Measurements from ENCODE around the gene ARFGAP1. TPM values are rescaled to one million over a fixed set of nuclear protein-coding genes. Genes with fewer than 3 reads are reported as not detected.
A peak's percentile ranks its signal among the peaks of the same experiment; 100 is the strongest.

Gene ARFGAP1
- total and polyA plus RNA-seq, 2 of the 8 experiments (the other 6 are each of a cell fraction or from before 2014, with no cell fraction given) = 93.7 to 100 TPM

DNA sequence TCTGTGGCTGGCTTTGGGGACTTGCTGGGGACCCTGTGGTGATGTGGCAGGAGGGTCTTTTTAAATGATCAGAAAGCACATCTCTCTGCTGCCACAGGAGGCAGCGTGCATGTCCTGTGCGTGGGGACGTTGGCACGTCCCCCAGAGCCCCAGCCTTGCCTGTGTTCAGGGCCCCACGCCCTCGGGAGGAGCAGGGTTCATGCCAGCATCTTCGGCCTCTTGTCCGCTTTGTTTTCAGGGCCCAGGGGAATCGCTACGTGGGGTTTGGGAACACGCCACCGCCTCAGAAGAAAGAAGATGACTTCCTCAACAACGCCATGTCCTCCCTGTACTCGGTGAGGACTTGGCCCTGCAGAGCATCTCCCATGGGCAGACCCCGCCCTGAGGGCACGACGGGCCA lies 6.0 kb downstream of the ARFGAP1 start:
- peaks cover 14% of the 10 kb centered on the region for H3K79me1 ChIP-seq (ENCODE audit: low read depth, low read length)
- 93% methylated on average over 17 of the region's 17 CpGs; no CpG with 5 or more reads in 1 of the 2 experiments for WGBS, 2 experiments (ENCODE audit: extremely low coverage in 1 of 2, insufficient coverage in 1 of 2, insufficient read length in 1 of 2, insufficient replicate concordance in 2 of 2, low coverage in 1 of 2, low lambda C conversion rate in 2 of 2, missing lambda C conversion rate in 1 of 2)
- no peak overlapping the region for H2BK15ac ChIP-seq (ENCODE audit: low read length)
- DNase-seq (ENCODE audit: low read depth in 1 of 2, low spot score in 2 of 2) (no peak), FAIRE-seq (no peak)
- H3K4me2 ChIP-seq (ENCODE audit: insufficient read depth in 1 of 2, low read depth in 2 of 2, low read length in 2 of 2) = no peak overlapping the region
- H3K27me3 ChIP-seq (replicated peaks in 1 of 4; ENCODE audit: control insufficient read depth in 3 of 4, extremely low read depth in 1 of 4, insufficient read depth in 3 of 4, low read length in 3 of 4) = no peaks in the 10 kb centered on the region
- H3K14ac ChIP-seq (ENCODE audit: insufficient read length) = no peak overlapping the region
- H3K9me3 ChIP-seq (ENCODE audit: insufficient read depth in 2 of 2, low read depth in 1 of 2, low read length in 1 of 2) = no peaks in the 10 kb centered on the region
- peaks cover 19 to 40% of the 10 kb centered on the region in 2 experiments for H4K20me1 ChIP-seq (replicated peaks in 1 of 2; ENCODE audit: control insufficient read depth in 1 of 2, insufficient read depth in 2 of 2, low read length in 2 of 2)
- no peak overlapping the region for H2BK5ac ChIP-seq (ENCODE audit: low read depth, low read length)
- H4K8ac ChIP-seq (ENCODE audit: extremely low read depth, insufficient read depth, low read length) = no peak overlapping the region
- CTCF ChIA-PET (ENCODE audit: partially characterized antibody) = interaction anchor here (0.6 to 9.6 kb wide), 6 partner anchors 15 to 111 kb away, joined by 3 to 82 read pairs (median 6); no protein-coding TSS in a partner anchor
- H3K23me2 ChIP-seq (ENCODE audit: low read depth, low read length) = peaks cover 2% of the 10 kb centered on the region; the same call in 1 of the 2 replicates
- peaks cover 6 to 41% (median 25%) of the 10 kb centered on the region in 4 experiments for H3K36me3 ChIP-seq (ENCODE audit: control insufficient read depth in 2 of 4, insufficient read depth in 4 of 4, low read length in 3 of 4)
- H2BK20ac ChIP-seq (ENCODE audit: low read length) = no peak overlapping the region
- H3K4me3 ChIP-seq (ENCODE audit: extremely low read depth in 1 of 4, insufficient read depth in 2 of 4, low read depth in 3 of 4, low read length in 4 of 4) = no peak overlapping the region
- H4K5ac ChIP-seq (ENCODE audit: insufficient read length, low read depth, low read length) = no peak overlapping the region
- H3K79me2 ChIP-seq (ENCODE audit: control insufficient read depth in 1 of 2, insufficient read depth in 2 of 2, low read length in 2 of 2) = peaks cover 12 to 31% of the 10 kb centered on the region in 2 experiments
- H3K18ac ChIP-seq (ENCODE audit: extremely low read depth, low read length) = no peak overlapping the region
- POLR2A ChIA-PET (ENCODE audit: partially characterized antibody) = no interaction called here
- H2BK12ac ChIP-seq (ENCODE audit: low read depth, low read length) = no peak overlapping the region
- H2BK120ac ChIP-seq (replicated peaks; ENCODE audit: low read depth, low read length) = no peak overlapping the region
- H2AFZ ChIP-seq (ENCODE audit: low read length) = no peak overlapping the region
- no peak overlapping the region for H3K56ac ChIP-seq (replicated peaks; ENCODE audit: insufficient read length, low read depth, low read length)
- no peak overlapping the region for H3K4ac ChIP-seq (replicated peaks; ENCODE audit: insufficient read length, low read depth, low read length)
- H3K9ac ChIP-seq (replicated peaks in 1 of 4; ENCODE audit: extremely low read depth in 1 of 4, low read depth in 3 of 4, low read length in 3 of 4) = no peak overlapping the region
- peaks cover 0 to 3% (median under 1%) of the 10 kb centered on the region in 4 experiments; a peak in 5 of 7 replicates for H3K4me1 ChIP-seq (replicated peaks in 1 of 4; ENCODE audit: control insufficient read depth in 3 of 4, insufficient read depth in 4 of 4, low read length in 3 of 4)
- no peak overlapping the region for H4K91ac ChIP-seq (replicated peaks; ENCODE audit: insufficient read length, low read length)
- TF ChIP-seq, protein P1, sequence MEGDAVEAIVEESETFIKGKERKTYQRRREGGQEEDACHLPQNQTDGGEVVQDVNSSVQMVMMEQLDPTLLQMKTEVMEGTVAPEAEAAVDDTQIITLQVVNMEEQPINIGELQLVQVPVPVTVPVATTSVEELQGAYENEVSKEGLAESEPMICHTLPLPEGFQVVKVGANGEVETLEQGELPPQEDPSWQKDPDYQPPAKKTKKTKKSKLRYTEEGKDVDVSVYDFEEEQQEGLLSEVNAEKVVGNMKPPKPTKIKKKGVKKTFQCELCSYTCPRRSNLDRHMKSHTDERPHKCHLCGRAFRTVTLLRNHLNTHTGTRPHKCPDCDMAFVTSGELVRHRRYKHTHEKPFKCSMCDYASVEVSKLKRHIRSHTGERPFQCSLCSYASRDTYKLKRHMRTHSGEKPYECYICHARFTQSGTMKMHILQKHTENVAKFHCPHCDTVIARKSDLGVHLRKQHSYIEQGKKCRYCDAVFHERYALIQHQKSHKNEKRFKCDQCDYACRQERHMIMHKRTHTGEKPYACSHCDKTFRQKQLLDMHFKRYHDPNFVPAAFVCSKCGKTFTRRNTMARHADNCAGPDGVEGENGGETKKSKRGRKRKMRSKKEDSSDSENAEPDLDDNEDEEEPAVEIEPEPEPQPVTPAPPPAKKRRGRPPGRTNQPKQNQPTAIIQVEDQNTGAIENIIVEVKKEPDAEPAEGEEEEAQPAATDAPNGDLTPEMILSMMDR (IDR thresholded peaks at IDR 0.05; ENCODE audit: control extremely low read depth in 1 of 3, insufficient read depth in 1 of 3, low read depth in 1 of 3, low read length in 3 of 3) = peak in 1 of 3 experiments; percentile 34; a peak in 2 of 4 replicates
- TF ChIP-seq RAD21 (IDR thresholded peaks at IDR 0.05 in 1 of 2, conservative IDR thresholded peaks at IDR 0.05 in 1 of 2; ENCODE audit: low read depth in 2 of 2, low read length in 2 of 2) = no peak
- H3K23ac ChIP-seq (ENCODE audit: insufficient read length) = no peak overlapping the region
- no peak overlapping the region for H2AK5ac ChIP-seq (ENCODE audit: low read depth, low read length)
- H3K27ac ChIP-seq (ENCODE audit: low read depth, low read length) = no peak overlapping the region
